Naive thymus-derived CD4-positive, alpha-beta T cell (primary cell): Measurements from ENCODE around the gene MOBP. TPM values are rescaled to one million over a fixed set of nuclear protein-coding genes. Genes with fewer than 3 reads are reported as not detected.

ENCODE experiments used
- ATAC-seq: fragments of 150-1000 bp; cut with Tn5 transposase; 2 replicates; pipeline ENCODE4 v1.10.0; 2021; ENCODE audit warnings: mild to moderate bottlenecking, moderate library complexity
- CTCF ChIA-PET: fragments of 350-600 bp; sonication (Branson Sonifier 250); formaldehyde crosslinking; loops from one replicate; lab custom pipeline; 2021; ENCODE audit warnings: antibody characterized with exemption; lab: Charles Lee
- POLR2A ChIA-PET: fragments of 350-600 bp; sonication (Branson Sonifier 250); formaldehyde crosslinking; loops from one replicate; lab custom pipeline; 2021; ENCODE audit warnings: antibody characterized with exemption, inconsistent platforms; lab: Charles Lee
- DNase-seq, 9 donors: peaks; one replicate each; pipeline versions ENCODE4 v3.0.0 to v3.0.0-alpha.2; 2020 to 2022; ENCODE audit warnings: mixed read lengths in 1 of 9
- H3K27ac ChIP-seq: one replicate; pipeline ENCODE4 v1.7.0; 2013; ENCODE audit warnings: mild to moderate bottlenecking, low read depth, low read length, moderate library complexity
- H3K27me3 ChIP-seq, 2 donors: one replicate each; pipeline ENCODE4 v1.7.0; 2013; ENCODE audit warnings: low read length in 2 of 2, mild to moderate bottlenecking in 2 of 2, moderate library complexity in 2 of 2; ENCODE audit not compliant: control insufficient read depth in 2 of 2, insufficient read depth in 2 of 2
- H3K36me3 ChIP-seq, 3 experiments: 1 replicate in 2 of 3; 2 replicates in 1 of 3; pipeline ENCODE4 v1.7.0; 2013; ENCODE audit warnings: low read length in 3 of 3, mild to moderate bottlenecking in 3 of 3, moderate library complexity in 1 of 3; ENCODE audit not compliant: insufficient read depth in 3 of 3, control insufficient read depth in 2 of 3
- H3K4me1 ChIP-seq, 2 donors: one replicate each; pipeline ENCODE4 v1.7.0; 2013; ENCODE audit warnings: low read length in 2 of 2, mild to moderate bottlenecking in 2 of 2, moderate library complexity in 1 of 2; ENCODE audit not compliant: control insufficient read depth in 2 of 2, insufficient read depth in 2 of 2
- H3K4me3 ChIP-seq: 2 replicates; pipeline ENCODE4 v1.7.0; 2013; ENCODE audit warnings: mild to moderate bottlenecking, low read length
- H3K9me3 ChIP-seq, 3 experiments: 1 replicate in 2 of 3; 2 replicates in 1 of 3; pipeline ENCODE4 v1.7.0; 2013; ENCODE audit warnings: low read length in 3 of 3; ENCODE audit not compliant: control insufficient read depth in 2 of 3
- H3K27ac Mint-ChIP-seq, 9 donors: one replicate each; pipeline ENCODE4 v1.8.0; 2020 to 2022; ENCODE audit warnings: mixed read lengths in 9 of 9, mild to moderate bottlenecking in 8 of 9, moderate library complexity in 5 of 9, inconsistent platforms in 2 of 9
- H3K27me3 Mint-ChIP-seq, 5 donors: one replicate each; pipeline ENCODE4 v1.8.0; 2021 to 2022; ENCODE audit warnings: mixed read lengths in 5 of 5, mild to moderate bottlenecking in 1 of 5
- H3K36me3 Mint-ChIP-seq, 5 donors: one replicate each; pipeline ENCODE4 v1.8.0; 2020 to 2022; ENCODE audit warnings: mixed read lengths in 5 of 5, mild to moderate bottlenecking in 3 of 5, inconsistent platforms in 1 of 5
- H3K4me1 Mint-ChIP-seq, 7 donors: one replicate each; pipeline ENCODE4 v1.8.0; 2020 to 2022; ENCODE audit warnings: mixed read lengths in 7 of 7, mild to moderate bottlenecking in 3 of 7, inconsistent platforms in 1 of 7
- H3K4me3 Mint-ChIP-seq, 10 donors: one replicate each; pipeline ENCODE4 v1.8.0; 2020 to 2022; ENCODE audit warnings: mild to moderate bottlenecking in 10 of 10, mixed read lengths in 10 of 10, moderate library complexity in 6 of 10, inconsistent platforms in 2 of 10
- H3K9me3 Mint-ChIP-seq, 11 donors: one replicate each; pipeline ENCODE4 v1.8.0; 2020 to 2022; ENCODE audit warnings: mixed read lengths in 11 of 11, mild to moderate bottlenecking in 4 of 11, inconsistent platforms in 1 of 11, moderate library complexity in 1 of 11
- intact Hi-C, 2 donors: fragments of 100-400 bp; cut with micrococcal nuclease; formaldehyde crosslinking; loops; one replicate each; pipeline ENCODE4 v1.15.1; 2023
- polyA plus RNA-seq, 2 donors: library from polyadenylated mRNA; unstranded; fragments of 300-500 nt; fragmentation: Illumina TruSeq; gene quantifications; one replicate each; pipeline ENCODE4 v1.2.3, GENCODE V29; 2021
- total RNA-seq, 6 experiments: library from RNA in 5 of 6; stranded (reverse) in 5 of 6; gene quantifications; 1 replicate in 5 of 6; 2 replicates in 1 of 6; pipeline ENCODE4 v1.2.3 and lab custom pipeline; 2021 to 2026

The MOBP gene
- total and polyA plus RNA-seq, 7 experiments from 2014 or later, result 0.07 TPM; not detected in 6

DNA sequence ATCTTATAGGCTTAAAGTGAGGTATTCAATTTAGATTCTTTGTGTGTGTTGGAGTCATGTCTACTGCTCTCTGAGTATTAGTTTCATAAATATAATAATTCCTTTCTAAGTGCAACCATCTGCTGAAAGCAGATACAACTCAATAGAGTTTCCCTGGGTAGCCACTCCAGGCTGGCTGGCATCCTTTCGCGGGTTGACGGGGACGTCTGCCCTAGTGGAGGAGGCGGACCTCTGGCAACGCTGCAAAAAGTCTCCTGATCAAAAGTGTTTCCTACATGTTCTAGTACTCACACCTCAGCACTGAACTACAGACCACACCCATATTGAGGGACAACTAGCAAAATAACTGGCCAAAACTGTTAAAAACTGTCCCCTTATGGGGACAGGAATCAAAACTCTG lies 2.5 kb downstream of the MOBP start:
- Mint-ChIP-seq H3K27me3 (peaks cover 17 to 32% (median 28%) of the 10 kb centered on the region in 5 donors), H3K27ac (no peak overlapping the region), H3K9me3 (no peaks in the 10 kb centered on the region), H3K36me3 (no peaks in the 10 kb centered on the region), H3K4me1 (no peaks in the 10 kb centered on the region), H3K4me3 (no peak overlapping the region)
- H3K4me1 ChIP-seq, result no peaks in the 10 kb centered on the region
- no peaks in the 10 kb centered on the region for H3K9me3 ChIP-seq
- no peak overlapping the region for H3K4me3 ChIP-seq
- ATAC-seq (no peak), DNase-seq (no peak)
- POLR2A ChIA-PET, result no interaction called here
- CTCF ChIA-PET, result no interaction called here
- intact Hi-C loops, result no loop called here
- no peaks in the 10 kb centered on the region for H3K27me3 ChIP-seq
- H3K27ac ChIP-seq, result no peak overlapping the region
- H3K36me3 ChIP-seq, result no peaks in the 10 kb centered on the region

DNA sequence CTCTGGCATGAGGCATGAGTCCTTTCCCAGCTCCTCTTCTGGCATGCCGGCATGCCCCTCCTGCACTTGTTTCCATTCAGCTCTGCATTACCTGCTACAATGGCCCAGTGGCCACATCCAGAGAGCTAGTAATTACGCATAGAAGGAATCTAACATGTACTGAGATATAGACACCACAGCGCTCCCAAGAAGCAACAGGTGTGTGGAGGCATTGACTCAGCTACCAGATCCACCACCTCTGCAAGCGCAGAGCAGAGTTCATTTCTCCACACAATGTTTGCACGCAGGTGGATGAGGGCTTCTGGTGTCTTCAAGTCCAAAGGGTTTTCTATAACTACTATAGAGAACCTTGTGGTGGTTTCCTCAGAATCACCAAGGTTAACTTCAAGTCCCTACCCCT lies 4.2 kb downstream of the MOBP start:
- H3K9me3 ChIP-seq, result no peaks in the 10 kb centered on the region
- DNase-seq, result no peak
- Mint-ChIP-seq H3K4me3 (no peak overlapping the region), H3K36me3 (peaks cover 0 to 3% (median 0%) of the 10 kb centered on the region in 5 donors), H3K27ac (no peak overlapping the region), H3K9me3 (peaks cover 0 to 11% (median 4%) of the 10 kb centered on the region in 11 donors), H3K4me1 (no peaks in the 10 kb centered on the region), H3K27me3 (peaks cover 17 to 34% (median 28%) of the 10 kb centered on the region in 5 donors)
- H3K4me3 ChIP-seq, result no peak overlapping the region
- CTCF ChIA-PET, result no interaction called here
- no peaks in the 10 kb centered on the region for H3K27me3 ChIP-seq
- intact Hi-C loops, result no loop called here
- no peaks in the 10 kb centered on the region for H3K4me1 ChIP-seq
- H3K36me3 ChIP-seq, result no peaks in the 10 kb centered on the region
- no peak for ATAC-seq
- H3K27ac ChIP-seq, result no peak overlapping the region
- POLR2A ChIA-PET, result no interaction called here

DNA sequence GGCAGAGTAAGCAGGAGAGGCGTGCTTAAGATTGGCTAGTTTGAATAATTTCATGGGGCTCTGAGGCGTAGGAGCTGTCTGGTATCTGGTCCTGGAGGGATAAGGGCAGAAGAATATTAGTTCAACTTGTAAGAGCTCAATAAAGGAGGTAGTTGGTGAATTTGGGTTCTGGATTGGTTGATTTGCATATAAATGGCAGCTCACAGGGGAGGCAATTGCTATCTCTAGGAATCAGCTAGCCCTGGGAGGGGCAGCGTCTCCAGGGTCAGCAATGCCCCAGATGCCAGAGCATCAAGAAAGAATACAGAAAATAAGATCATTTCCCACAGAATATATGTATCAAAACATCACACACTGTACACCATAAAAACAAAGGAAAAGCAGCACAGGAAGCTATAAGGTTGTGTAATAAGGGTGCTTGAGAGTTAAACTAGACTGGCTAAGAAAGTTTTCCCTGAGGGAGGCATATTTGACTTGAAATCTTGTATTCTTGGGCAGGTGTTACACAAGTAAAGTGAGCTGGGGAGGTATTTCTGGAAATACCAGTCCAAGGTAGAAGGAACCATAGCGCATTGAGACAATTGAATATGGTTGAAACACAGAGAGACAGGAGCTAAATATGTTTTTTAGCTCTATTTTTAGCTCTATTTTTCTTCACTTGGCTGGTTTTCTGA lies 6.1 kb downstream of the MOBP start:
- CTCF ChIA-PET, result no interaction called here
- Histone ChIP-seq H3K4me3 (no peak overlapping the region), H3K27ac (no peak overlapping the region), H3K9me3 (no peaks in the 10 kb centered on the region), H3K27me3 (no peaks in the 10 kb centered on the region), H3K36me3 (no peaks in the 10 kb centered on the region), H3K4me1 (no peaks in the 10 kb centered on the region)
- no peak overlapping the region for H3K4me3 Mint-ChIP-seq
- intact Hi-C loops, result no loop called here
- H3K9me3 Mint-ChIP-seq, result peaks cover 0 to 15% (median 6%) of the 10 kb centered on the region in 11 donors
- POLR2A ChIA-PET, result no interaction called here
- peaks cover 0 to 3% (median 0%) of the 10 kb centered on the region in 5 donors for H3K36me3 Mint-ChIP-seq
- DNase-seq (no peak), ATAC-seq (no peak)
- H3K4me1 Mint-ChIP-seq, result no peaks in the 10 kb centered on the region
- no peak overlapping the region for H3K27ac Mint-ChIP-seq
- peaks cover 15 to 24% (median 20%) of the 10 kb centered on the region in 5 donors for H3K27me3 Mint-ChIP-seq

DNA sequence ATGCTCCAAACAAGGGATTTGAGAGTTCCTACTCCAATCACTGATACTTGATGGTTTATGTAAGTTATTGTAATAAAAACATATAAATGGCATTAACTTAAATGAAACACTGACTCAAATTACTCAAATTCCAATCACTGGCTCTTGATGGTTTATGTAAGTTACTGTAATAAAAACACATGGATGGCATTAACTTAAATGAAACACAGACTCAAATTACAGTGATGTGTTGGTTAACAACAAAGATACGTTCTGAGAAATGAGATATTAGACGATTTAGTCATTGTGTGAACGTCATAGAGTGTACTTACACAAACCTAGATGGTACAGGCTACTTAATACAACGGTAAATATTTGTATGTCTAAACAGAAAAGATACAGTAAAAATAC lies 6.6 kb downstream of the MOBP start:
- Histone ChIP-seq H3K27ac (no peak overlapping the region), H3K4me3 (no peak overlapping the region), H3K36me3 (no peaks in the 10 kb centered on the region), H3K4me1 (no peaks in the 10 kb centered on the region), H3K9me3 (no peaks in the 10 kb centered on the region), H3K27me3 (no peaks in the 10 kb centered on the region)
- ChIA-PET CTCF (no interaction called here), POLR2A (no interaction called here)
- Mint-ChIP-seq H3K27ac (no peak overlapping the region), H3K36me3 (peaks cover 0 to 3% (median 0%) of the 10 kb centered on the region in 5 donors), H3K4me1 (no peaks in the 10 kb centered on the region), H3K9me3 (peaks cover 0 to 15% (median 6%) of the 10 kb centered on the region in 11 donors), H3K27me3 (peaks cover 15 to 24% (median 20%) of the 10 kb centered on the region in 5 donors), H3K4me3 (no peak overlapping the region)
- DNase-seq (no peak), ATAC-seq (no peak)
- intact Hi-C loops, result no loop called here

DNA sequence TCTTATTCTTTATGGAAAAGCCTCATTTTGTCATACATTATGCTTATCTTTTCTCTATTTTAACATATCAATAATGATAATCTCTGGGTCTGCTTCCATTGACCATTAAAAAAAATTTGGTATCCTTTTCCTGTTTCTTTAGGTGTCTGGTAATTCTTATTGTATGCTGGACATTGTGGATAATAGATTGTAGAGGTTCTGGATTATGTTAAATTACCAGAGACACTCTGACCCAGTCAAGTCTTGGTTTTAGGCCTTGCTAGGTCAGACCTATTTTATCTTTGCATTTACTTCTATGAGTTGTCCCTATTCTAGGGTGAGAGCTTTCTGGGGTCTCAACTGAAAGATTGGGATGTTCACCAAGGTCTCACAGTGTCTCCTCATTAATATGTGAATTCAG lies 9.3 kb downstream of the MOBP start:
- peaks cover 0 to 3% (median 0%) of the 10 kb centered on the region in 5 donors for H3K36me3 Mint-ChIP-seq

DNA sequence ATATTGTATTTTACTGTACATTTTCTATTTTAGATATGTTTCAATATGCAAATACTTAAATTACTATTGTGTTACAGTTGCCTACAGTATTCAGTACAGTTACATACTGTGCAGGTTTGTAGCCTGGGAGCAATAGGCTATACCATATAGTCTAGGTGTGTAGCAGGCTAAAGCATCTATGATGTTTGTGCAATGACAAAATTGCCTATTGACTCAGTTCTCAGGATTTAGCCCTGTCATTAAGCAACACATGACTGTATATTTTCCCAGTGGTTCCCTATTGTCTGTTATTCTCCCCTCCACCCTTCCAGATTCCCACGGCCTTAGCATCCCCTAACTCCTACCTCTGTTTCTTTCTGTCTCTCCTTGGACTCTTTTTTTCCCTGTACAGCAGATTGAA lies 10.7 kb downstream of the MOBP start:
- no peak overlapping the region for H3K27ac ChIP-seq
- H3K36me3 Mint-ChIP-seq, result peaks cover 0 to 3% (median 0%) of the 10 kb centered on the region in 5 donors
- H3K4me1 ChIP-seq, result no peaks in the 10 kb centered on the region
- H3K9me3 Mint-ChIP-seq, result peaks cover 0 to 15% (median 6%) of the 10 kb centered on the region in 11 donors
- H3K9me3 ChIP-seq, result no peaks in the 10 kb centered on the region
- ATAC-seq (no peak), DNase-seq (no peak)
- POLR2A ChIA-PET, result no interaction called here
- no peaks in the 10 kb centered on the region for H3K4me1 Mint-ChIP-seq
- no peak overlapping the region for H3K4me3 Mint-ChIP-seq
- CTCF ChIA-PET, result no interaction called here
- peaks cover 4 to 12% (median 8%) of the 10 kb centered on the region in 5 donors for H3K27me3 Mint-ChIP-seq
- no peaks in the 10 kb centered on the region for H3K27me3 ChIP-seq
- no peaks in the 10 kb centered on the region for H3K36me3 ChIP-seq
- H3K4me3 ChIP-seq, result no peak overlapping the region
- H3K27ac Mint-ChIP-seq, result no peak overlapping the region
- intact Hi-C loops, result no loop called here

More for the DNA sequence above, 9.3 kb downstream of the MOBP start:
- intact Hi-C loops, result no loop called here
- CTCF ChIA-PET, result no interaction called here
- Mint-ChIP-seq H3K27me3 (peaks cover 13 to 19% (median 16%) of the 10 kb centered on the region in 5 donors), H3K9me3 (peaks cover 0 to 15% (median 6%) of the 10 kb centered on the region in 11 donors), H3K4me3 (no peak overlapping the region), H3K4me1 (no peaks in the 10 kb centered on the region), H3K27ac (no peak overlapping the region)
- POLR2A ChIA-PET, result no interaction called here
- ATAC-seq (no peak), DNase-seq (no peak)
- H3K27me3 ChIP-seq, result no peaks in the 10 kb centered on the region
- no peaks in the 10 kb centered on the region for H3K9me3 ChIP-seq
- no peaks in the 10 kb centered on the region for H3K36me3 ChIP-seq
- H3K27ac ChIP-seq, result no peak overlapping the region
- no peaks in the 10 kb centered on the region for H3K4me1 ChIP-seq
- no peak overlapping the region for H3K4me3 ChIP-seq
